Gastroesophageal sphincter (tissue), 4 donors: ENCODE data around the gene FAM25A. TPM values are rescaled to one million over a fixed set of nuclear protein-coding genes. Genes with fewer than 3 reads are reported as not detected.
"Not testable (repeated sequence)": the region's sequence is repeated elsewhere in the genome, so short reads cannot be mapped to it uniquely, and the experiment has no call there.

Experiments
- ATAC-seq: fragments of 150-250 bp; one replicate; pipeline ENCODE4 v1.9.1; 2016; ENCODE audit warnings: mild to moderate bottlenecking, moderate library complexity
- H3K27ac ChIP-seq, 4 donors: fragments of 200-600 bp; sonication (generic) in 3 of 4; 1 replicate in 3 of 4; 2 replicates in 1 of 4; pipeline ENCODE4 v1.5.1; 2016 to 2019
- H3K27me3 ChIP-seq: fragments of 200-600 bp; sonication (generic); one replicate; pipeline ENCODE4 v1.5.1; 2019
- H3K36me3 ChIP-seq, 2 donors: fragments of 200-600 bp; sonication (generic); one replicate each; pipeline ENCODE4 v1.5.1; 2019; ENCODE audit warnings: control low read depth in 1 of 2
- H3K4me1 ChIP-seq, 3 donors: fragments of 200-600 bp; sonication (generic); 1 replicate in 2 of 3; 2 replicates in 1 of 3; pipeline ENCODE4 v1.5.1; 2016 to 2019; ENCODE audit warnings: control low read depth in 2 of 3
- H3K4me3 ChIP-seq, 2 donors: fragments of 200-600 bp; sonication (generic); one replicate each; pipeline ENCODE4 v1.5.1; 2019; ENCODE audit warnings: mild to moderate bottlenecking in 1 of 2, moderate library complexity in 1 of 2
- H3K9me3 ChIP-seq, 3 donors: fragments of 200-600 bp; sonication (generic); one replicate each; pipeline ENCODE4 v1.5.1; 2017 to 2019; ENCODE audit warnings: control low read depth in 2 of 3
- EP300 ChIP-seq: sonication (generic); formaldehyde crosslinking; IDR thresholded peaks from one replicate; pipeline ENCODE4 v1.6.1; 2017; ENCODE audit warnings: antibody characterized with exemption, mild to moderate bottlenecking
- POLR2A ChIP-seq, 2 donors: fragments of 450-650 bp; IDR thresholded peaks; one replicate each; pipeline ENCODE4 v1.6.1; 2017; ENCODE audit warnings: antibody characterized with exemption in 2 of 2, mild to moderate bottlenecking in 2 of 2, moderate library complexity in 1 of 2
- POLR2AphosphoS5 ChIP-seq: sonication (generic); formaldehyde crosslinking; IDR thresholded peaks from one replicate; pipeline ENCODE4 v1.6.1; 2017; ENCODE audit warnings: antibody characterized with exemption
- WGBS, 2 donors: methylation state at CpG; one replicate each; pipeline ENCODE4 v1.1.5; 2018; ENCODE audit warnings: low coverage in 1 of 2; 5-methylcytosine and 5-hydroxymethylcytosine counted together
- total RNA-seq, 4 donors: library from RNA; depleted of rRNA; stranded (reverse); fragments of >200 nt; gene quantifications; one replicate each; pipeline ENCODE4 v1.1.0, GENCODE V29; 2016
- TF ChIP-seq, protein P1 (sequence below), 4 experiments: fragments of 200-600 bp in 2 of 4; fragments of 450-650 bp in 2 of 4; sonication (generic) in 1 of 4; IDR thresholded peaks; one replicate each; pipeline ENCODE4 v1.5.1; 2017 to 2019; ENCODE audit warnings: antibody characterized with exemption in 4 of 4, mild to moderate bottlenecking in 2 of 4, moderate library complexity in 2 of 4

The FAM25A gene
- total RNA-seq, 4 donors from 2014 or later = not detected

- H3K36me3 ChIP-seq = no peaks in the 10 kb centered on the region
- H3K4me1 ChIP-seq = peaks cover 4 to 60% (median 22%) of the 10 kb centered on the region in 3 donors
- H3K27ac ChIP-seq = no peak overlapping the region
- ATAC-seq = no peak
- H3K9me3 ChIP-seq = no peaks in the 10 kb centered on the region
- no peak overlapping the region for H3K4me3 ChIP-seq
- WGBS, 2 donors = 94 to 100% methylated on average over 1 to 3 of the region's 5 CpGs
- TF ChIP-seq EP300 (no peak), POLR2AphosphoS5 (no peak), POLR2A (IDR thresholded peaks at IDR 0.05) (no peak)
- TF ChIP-seq, protein P1, sequence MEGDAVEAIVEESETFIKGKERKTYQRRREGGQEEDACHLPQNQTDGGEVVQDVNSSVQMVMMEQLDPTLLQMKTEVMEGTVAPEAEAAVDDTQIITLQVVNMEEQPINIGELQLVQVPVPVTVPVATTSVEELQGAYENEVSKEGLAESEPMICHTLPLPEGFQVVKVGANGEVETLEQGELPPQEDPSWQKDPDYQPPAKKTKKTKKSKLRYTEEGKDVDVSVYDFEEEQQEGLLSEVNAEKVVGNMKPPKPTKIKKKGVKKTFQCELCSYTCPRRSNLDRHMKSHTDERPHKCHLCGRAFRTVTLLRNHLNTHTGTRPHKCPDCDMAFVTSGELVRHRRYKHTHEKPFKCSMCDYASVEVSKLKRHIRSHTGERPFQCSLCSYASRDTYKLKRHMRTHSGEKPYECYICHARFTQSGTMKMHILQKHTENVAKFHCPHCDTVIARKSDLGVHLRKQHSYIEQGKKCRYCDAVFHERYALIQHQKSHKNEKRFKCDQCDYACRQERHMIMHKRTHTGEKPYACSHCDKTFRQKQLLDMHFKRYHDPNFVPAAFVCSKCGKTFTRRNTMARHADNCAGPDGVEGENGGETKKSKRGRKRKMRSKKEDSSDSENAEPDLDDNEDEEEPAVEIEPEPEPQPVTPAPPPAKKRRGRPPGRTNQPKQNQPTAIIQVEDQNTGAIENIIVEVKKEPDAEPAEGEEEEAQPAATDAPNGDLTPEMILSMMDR (IDR thresholded peaks at IDR 0.05) = no peak
- H3K27me3 ChIP-seq = no peaks in the 10 kb centered on the region
Observed at GRCh38 chr10:86976362-86977056, 43.6 kb upstream of the FAM25A start.

DNA sequence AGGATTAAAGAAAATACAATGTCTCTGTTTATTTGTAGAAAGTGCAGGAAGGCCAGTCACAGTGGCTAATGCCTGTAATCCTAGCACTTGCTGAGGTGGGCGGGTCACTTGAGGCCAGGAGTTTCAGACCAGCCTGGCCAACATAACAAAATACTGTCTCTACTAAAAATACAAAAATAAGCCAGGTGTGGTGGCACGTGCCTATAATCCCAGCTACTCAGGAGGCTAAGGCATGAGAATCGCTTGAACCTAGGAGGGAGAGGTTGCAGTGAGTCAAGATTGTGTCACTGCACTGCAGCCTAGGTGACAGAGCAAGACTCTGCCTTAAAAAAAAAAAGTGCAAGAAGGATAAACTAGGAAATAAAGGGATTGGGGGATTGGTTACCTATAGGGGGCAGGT lies 41.6 kb upstream of the FAM25A start:
- not testable (repeated sequence) for H3K9me3 ChIP-seq, ATAC-seq, H3K27me3 ChIP-seq, H3K4me3 ChIP-seq, H3K36me3 ChIP-seq
- 61 to 74% methylated on average over 3 of the region's 3 CpGs for WGBS, 2 donors
- Histone ChIP-seq H3K27ac (peak overlapping the region in 3 of 4 donors; percentile 61 to 79 (median 73)), H3K4me1 (peaks cover 4 to 49% (median 18%) of the 10 kb centered on the region in 3 donors)

DNA sequence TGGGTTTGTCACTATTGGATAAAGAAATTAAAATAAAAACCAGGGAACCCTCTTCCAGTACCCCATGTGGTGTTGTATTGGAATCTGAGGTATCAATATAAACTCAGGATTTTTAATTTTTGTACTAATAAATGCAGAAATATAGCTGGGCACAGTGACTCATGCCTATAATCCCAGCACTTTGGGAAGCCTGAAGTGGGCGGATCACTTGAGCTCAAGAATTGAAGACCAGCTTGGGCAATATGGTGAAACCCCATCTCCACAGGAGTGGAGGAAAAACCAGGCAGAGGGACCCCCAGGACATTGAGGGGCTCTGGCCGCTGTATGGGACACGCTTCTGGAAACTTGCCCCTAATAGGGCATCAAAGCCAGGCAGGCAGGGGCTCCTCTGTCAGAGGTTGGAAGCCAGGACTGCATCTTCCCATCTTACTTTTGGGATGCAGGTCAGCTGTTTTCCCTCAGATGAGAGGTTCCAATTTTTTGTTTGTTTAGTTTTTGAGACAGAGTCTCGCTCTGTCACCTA lies 40.7 kb upstream of the FAM25A start:
- no peak overlapping the region for H3K4me3 ChIP-seq
- ATAC-seq = no peak
- TF ChIP-seq POLR2AphosphoS5 (no peak), EP300 (no peak), POLR2A (IDR thresholded peaks at IDR 0.05) (no peak)
- TF ChIP-seq, protein P1 (IDR thresholded peaks at IDR 0.05) = no peak
- H3K36me3 ChIP-seq = no peaks in the 10 kb centered on the region
- H3K27me3 ChIP-seq = no peaks in the 10 kb centered on the region
- no peaks in the 10 kb centered on the region for H3K9me3 ChIP-seq
- 71 to 93% methylated on average over 2 of the region's 4 CpGs for WGBS, 2 donors
- peak overlapping the region in 3 of 4 donors; percentile 61 to 79 (median 76) for H3K27ac ChIP-seq
- peaks cover 4 to 43% (median 18%) of the 10 kb centered on the region in 3 donors for H3K4me1 ChIP-seq

- 0 to 20% methylated on average over 2 to 3 of the region's 3 CpGs for WGBS, 2 donors
- peaks cover 4 to 41% (median 18%) of the 10 kb centered on the region in 3 donors for H3K4me1 ChIP-seq
- TF ChIP-seq POLR2AphosphoS5 (peak; percentile 54), EP300 (no peak), POLR2A (IDR thresholded peaks at IDR 0.05) (no peak)
- TF ChIP-seq, protein P1 (IDR thresholded peaks at IDR 0.05) = no peak
- no peaks in the 10 kb centered on the region for H3K36me3 ChIP-seq
- H3K4me3 ChIP-seq = no peak overlapping the region
- peak; percentile 86 for ATAC-seq
- H3K9me3 ChIP-seq = no peaks in the 10 kb centered on the region
- no peaks in the 10 kb centered on the region for H3K27me3 ChIP-seq
- peak overlapping the region; percentile 4 to 79 (median 68) for H3K27ac ChIP-seq
Observed at GRCh38 chr10:86979977-86980448, 40.1 kb upstream of the FAM25A start.

DNA sequence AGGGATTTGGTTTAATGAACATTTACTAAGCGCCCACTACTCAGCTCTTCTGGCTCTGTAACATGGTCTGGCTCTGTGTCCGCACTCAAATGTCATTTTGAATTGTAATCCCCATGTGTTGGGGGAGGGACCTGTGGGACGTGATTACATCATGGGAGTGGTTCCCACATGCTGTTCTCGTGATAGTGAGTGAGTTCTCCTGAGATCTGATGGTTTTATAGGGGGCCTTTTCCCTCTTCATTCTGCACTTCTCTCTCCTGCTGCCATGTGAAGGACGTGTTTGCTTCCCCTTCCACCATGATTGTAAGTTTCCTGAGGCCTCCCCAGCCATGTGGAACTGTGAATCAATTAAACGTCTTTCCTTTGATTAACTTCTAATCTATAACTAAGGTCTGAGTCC lies 39.1 kb upstream of the FAM25A start:
- 66 to 92% methylated on average over 2 to 4 of the region's 6 CpGs for WGBS, 2 donors
- peak; percentile 23 for ATAC-seq
- not testable (repeated sequence) for H3K4me3 ChIP-seq, H3K9me3 ChIP-seq, H3K27me3 ChIP-seq, H3K36me3 ChIP-seq
- Histone ChIP-seq H3K4me1 (peaks cover 4 to 41% (median 18%) of the 10 kb centered on the region in 3 donors), H3K27ac (peak overlapping the region in 3 of 4 donors; percentile 61 to 79 (median 76))

GRCh38 chr10:86981716-86982115 lies 38.4 kb upstream of the FAM25A start:
- Histone ChIP-seq H3K36me3 (peaks cover 0 to 7% of the 10 kb centered on the region in 2 donors), H3K4me1 (peaks cover 4 to 41% (median 18%) of the 10 kb centered on the region in 3 donors), H3K9me3 (no peaks in the 10 kb centered on the region), H3K27me3 (no peaks in the 10 kb centered on the region), H3K4me3 (no peak overlapping the region), H3K27ac (no peak overlapping the region)
- WGBS, 2 donors = 84 to 91% methylated on average over 4 to 5 of the region's 5 CpGs
- no peak for TF ChIP-seq POLR2AphosphoS5
- TF ChIP-seq EP300 = no peak
- TF ChIP-seq, protein P1 (IDR thresholded peaks at IDR 0.05) = no peak
- TF ChIP-seq POLR2A (IDR thresholded peaks at IDR 0.05) = no peak
- no peak for ATAC-seq

GRCh38 chr10:86984498-86984897 lies 35.6 kb upstream of the FAM25A start:
- ATAC-seq, H3K36me3 ChIP-seq, H3K27me3 ChIP-seq, H3K9me3 ChIP-seq, H3K27ac ChIP-seq, H3K4me3 ChIP-seq: not testable (repeated sequence)
- H3K4me1 ChIP-seq = peaks cover 4 to 19% (median 12%) of the 10 kb centered on the region in 3 donors
- 87 to 92% methylated on average over 2 to 3 of the region's 4 CpGs for WGBS, 2 donors
